Epithelial cell of proximal tubule (primary cell): ENCODE data around the gene ATP10A. TPM values are rescaled to one million over a fixed set of nuclear protein-coding genes. Genes with fewer than 3 reads are reported as not detected.

Experiments
- DNase-seq: peaks from one replicate; pipeline ENCODE4 v3.0.0-alpha.2; 2011; ENCODE audit warnings: low read depth
- H3K4me3 ChIP-seq: 2 replicates; pipeline ENCODE4 v1.5.1; 2011; ENCODE audit warnings: low read depth, mild to moderate bottlenecking, low read length
- CTCF ChIP-seq: conservative IDR thresholded peaks from 2 replicates; pipeline ENCODE4 v1.5.1; 2012; ENCODE audit warnings: low read depth, mild to moderate bottlenecking, low read length
- total RNA-seq: library from RNA; depleted of rRNA; stranded (reverse); fragments of >200 nt; gene quantifications from 2 replicates; pipeline ENCODE4 v1.2.3, GENCODE V29; 2015

ATP10A gene
- total RNA-seq, 1 donor from 2014 or later, result 13.0 TPM

GRCh38 chr15:25679492-25679891 is 183.6 kb downstream of the ATP10A start:
- no peak overlapping the region for H3K4me3 ChIP-seq
- DNase-seq, result no peak
- no peak for TF ChIP-seq CTCF

- H3K4me3 ChIP-seq, result no peak overlapping the region
- TF ChIP-seq CTCF, result no peak
Measured at GRCh38 chr15:25678500-25678855, 184.6 kb downstream of the ATP10A start.

GRCh38 chr15:25677719-25678499 is 185.2 kb downstream of the ATP10A start:
- no peak overlapping the region for H3K4me3 ChIP-seq
- DNase-seq, result no peak
- no peak for TF ChIP-seq CTCF

More at GRCh38 chr15:25678500-25678855, 184.6 kb downstream of the ATP10A start:
- DNase-seq, result no peak

- TF ChIP-seq CTCF, result no peak
- DNase-seq, result no peak
- H3K4me3 ChIP-seq, result no peak overlapping the region
Measured at GRCh38 chr15:25676070-25676469, 187.1 kb downstream of the ATP10A start.

GRCh38 chr15:25675396-25675795 is 187.7 kb downstream of the ATP10A start:
- no peak overlapping the region for H3K4me3 ChIP-seq
- no peak for TF ChIP-seq CTCF

GRCh38 chr15:25674913-25675312 is 188.2 kb downstream of the ATP10A start:
- no peak for TF ChIP-seq CTCF

More at GRCh38 chr15:25675396-25675795, 187.7 kb downstream of the ATP10A start:
- no peak for DNase-seq

GRCh38 chr15:25673972-25674371 is 189.2 kb downstream of the ATP10A start:
- no peak for DNase-seq
- TF ChIP-seq CTCF, result no peak
- H3K4me3 ChIP-seq, result no peak overlapping the region

More at GRCh38 chr15:25674913-25675312, 188.2 kb downstream of the ATP10A start:
- H3K4me3 ChIP-seq, result no peak overlapping the region
- DNase-seq, result no peak
